HCT116 (cell line): ENCODE measurements around the gene NELL1. TPM values are rescaled to one million over a fixed set of nuclear protein-coding genes. Genes with fewer than 3 reads are reported as not detected.

Source experiments
- ATAC-seq: fragments of 200-7000 bp; cut with Tn5 transposase; 2 replicates; pipeline ENCODE4 v1.9.1; 2020; ENCODE audit warnings: mild to moderate bottlenecking, moderate library complexity
- BruUV-seq: library from RNA; stranded (reverse); fragments of 400-500 nt; replicated peaks from 2 replicates; lab custom pipeline; 2021; lab: Mats Ljungman, UMichigan
- CTCF ChIA-PET: fragments of 300-600 bp; sonication (Branson Sonifier 250); formaldehyde crosslinking; loops from one replicate; lab custom pipeline; 2021; ENCODE audit warnings: antibody characterized with exemption; lab: Charles Lee
- POLR2A ChIA-PET: fragments of 300-600, 350-600 bp; sonication (Branson Sonifier 250); formaldehyde crosslinking; loops from one replicate; lab custom pipeline; 2021; ENCODE audit warnings: antibody characterized with exemption; lab: Charles Lee
- RAD21 ChIA-PET, 2 experiments: fragments of 300-600 bp; sonication (Branson Sonifier 250); formaldehyde crosslinking; loops; one replicate each; lab custom pipeline; 2023; ENCODE audit warnings: low total read pairs in 2 of 2; ENCODE audit not compliant: uncharacterized antibody in 2 of 2, unreplicated experiment in 2 of 2, low non-redundant PET in 1 of 2; lab: Charles Lee
- DNase-seq: peaks from one replicate; pipeline ENCODE4 v3.0.0-alpha.2; 2010; ENCODE audit warnings: low read depth, low spot score
- H2AFZ ChIP-seq: fragments of 200-600 bp; shearing (Covaris generic), sonication (generic); 2 replicates; pipeline ENCODE4 v1.6.1; 2017; ENCODE audit warnings: low read depth, mixed run types, mixed read lengths, antibody characterized with exemption, low read length; ENCODE audit not compliant: poor library complexity, severe bottlenecking
- H3K27ac ChIP-seq: 2 replicates; pipeline ENCODE4 v1.5.1; 2012; ENCODE audit warnings: low read depth, low read length
- H3K27me3 ChIP-seq: fragments of 200-600 bp; sonication (generic); 2 replicates; pipeline ENCODE4 v1.6.1; 2016; ENCODE audit warnings: mixed run types, low read length, mixed read lengths; ENCODE audit not compliant: insufficient read depth
- H3K36me3 ChIP-seq, 2 experiments: fragments of 200-500 bp in 1 of 2; fragments of 200-600 bp in 1 of 2; sonication (Bioruptor generic) in 1 of 2; sonication (generic) in 1 of 2; 2 replicates each; pipeline versions ENCODE4 v1.5.1 to v1.6.1; 2014 to 2016; ENCODE audit warnings: low read length in 2 of 2, inconsistent platforms in 1 of 2, mixed read lengths in 1 of 2, mixed run types in 1 of 2; ENCODE audit not compliant: insufficient read depth in 2 of 2, control insufficient read depth in 1 of 2
- H3K4me1 ChIP-seq, 2 experiments: fragments of 200-600 bp in 1 of 2; sonication (generic) in 1 of 2; 2 replicates each; pipeline versions ENCODE4 v1.5.1 to v1.6.1; 2012 to 2017; ENCODE audit warnings: low read length in 2 of 2, inconsistent platforms in 1 of 2, mild to moderate bottlenecking in 1 of 2, mixed read lengths in 1 of 2, mixed run types in 1 of 2, moderate library complexity in 1 of 2; ENCODE audit not compliant: insufficient read depth in 2 of 2, control insufficient read depth in 1 of 2
- H3K4me2 ChIP-seq: fragments of 200-600 bp; sonication (generic); 2 replicates; pipeline ENCODE4 v1.6.1; 2017; ENCODE audit warnings: mixed run types, low read length, mixed read lengths
- H3K4me3 ChIP-seq, 2 experiments: fragments of 200-600 bp in 1 of 2; sonication (generic) in 1 of 2; replicated peaks in 1 of 2; 2 replicates each; pipeline ENCODE4 v1.5.1; 2011 to 2016; ENCODE audit warnings: low read length in 2 of 2, control low read depth in 1 of 2, low read depth in 1 of 2, mild to moderate bottlenecking in 1 of 2, mixed read lengths in 1 of 2, mixed run types in 1 of 2
- H3K79me2 ChIP-seq: fragments of 200-600 bp; sonication (generic); 2 replicates; pipeline ENCODE4 v1.6.1; 2017; ENCODE audit warnings: mild to moderate bottlenecking, mixed run types, low read length, moderate library complexity, mixed read lengths; ENCODE audit not compliant: insufficient read depth
- H3K9ac ChIP-seq: fragments of 200-600 bp; sonication (generic); 2 replicates; pipeline ENCODE4 v1.6.1; 2016; ENCODE audit warnings: low read length, mixed read lengths
- H3K9me2 ChIP-seq: fragments of 200-600 bp; sonication (generic), shearing (Covaris generic); 2 replicates; pipeline ENCODE4 v1.6.1; 2017; ENCODE audit warnings: mixed run types, mild to moderate bottlenecking, moderate library complexity; ENCODE audit not compliant: insufficient read depth
- H3K9me3 ChIP-seq, 2 experiments: fragments of 200-500 bp in 1 of 2; fragments of 200-600 bp in 1 of 2; sonication (Bioruptor generic) in 1 of 2; sonication (generic) in 1 of 2; 2 replicates each; pipeline ENCODE4 v1.6.1; 2014 to 2017; ENCODE audit warnings: low read length in 2 of 2, mixed read lengths in 2 of 2, inconsistent platforms in 1 of 2, low read depth in 1 of 2, mild to moderate bottlenecking in 1 of 2, mixed run types in 1 of 2, moderate library complexity in 1 of 2; ENCODE audit not compliant: control insufficient read depth in 1 of 2, insufficient read depth in 1 of 2
- H4K20me1 ChIP-seq: fragments of 200-600 bp; sonication (generic), shearing (Covaris generic); 2 replicates; pipeline ENCODE4 v1.6.1; 2017; ENCODE audit warnings: mixed run types, mild to moderate bottlenecking, moderate library complexity; ENCODE audit not compliant: insufficient read depth
- CBX3 ChIP-seq: IDR thresholded peaks from 2 replicates; pipeline ENCODE4 v1.6.1; 2012; ENCODE audit warnings: low read depth
- CEBPB ChIP-seq: IDR thresholded peaks from 2 replicates; pipeline ENCODE4 v1.6.1; 2012; ENCODE audit warnings: low read depth
- CTCF ChIP-seq, 3 experiments: fragments of 200-600 bp in 1 of 3; sonication (generic) in 1 of 3; IDR thresholded peaks in 2 of 3; conservative IDR thresholded peaks in 1 of 3; 2 replicates each; pipeline ENCODE4 v1.5.1; 2012 to 2017; ENCODE audit warnings: low read depth in 2 of 3, low read length in 2 of 3, antibody characterized with exemption in 1 of 3, borderline replicate concordance in 1 of 3, control low read depth in 1 of 3, mild to moderate bottlenecking in 1 of 3, mixed read lengths in 1 of 3, mixed run types in 1 of 3, moderate library complexity in 1 of 3; ENCODE audit not compliant: insufficient read depth in 1 of 3
- EGR1 ChIP-seq: IDR thresholded peaks from 2 replicates; pipeline ENCODE4 v1.6.1; 2012; ENCODE audit warnings: low read depth
- ELF1 ChIP-seq: IDR thresholded peaks from 2 replicates; pipeline ENCODE4 v1.6.1; 2012; ENCODE audit warnings: low read depth, borderline replicate concordance
- EZH2phosphoT487 ChIP-seq: fragments of 200-600 bp; IDR thresholded peaks from 2 replicates; pipeline ENCODE4 v1.6.1; 2018; ENCODE audit warnings: antibody characterized with exemption, borderline replicate concordance
- JUND ChIP-seq: IDR thresholded peaks from 2 replicates; pipeline ENCODE4 v1.6.1; 2012
- POLR2AphosphoS5 ChIP-seq: IDR thresholded peaks from 2 replicates; pipeline ENCODE4 v1.6.1; 2011; ENCODE audit warnings: mild to moderate bottlenecking, low read depth, low read length, moderate library complexity
- RAD21 ChIP-seq: IDR thresholded peaks from 2 replicates; pipeline ENCODE4 v1.6.1; 2012; ENCODE audit warnings: low read depth, mild to moderate bottlenecking
- SIN3A ChIP-seq: IDR thresholded peaks from 2 replicates; pipeline ENCODE4 v1.6.1; 2012; ENCODE audit warnings: low read depth
- TCF7L2 ChIP-seq: IDR thresholded peaks from 2 replicates; pipeline ENCODE4 v1.7.0; 2011; ENCODE audit warnings: borderline replicate concordance, inconsistent platforms; ENCODE audit not compliant: insufficient read depth, insufficient read length; ENCODE audit errors: extremely low read depth
- ZBTB33 ChIP-seq: IDR thresholded peaks from 2 replicates; pipeline ENCODE4 v1.6.1; 2011; ENCODE audit warnings: mild to moderate bottlenecking, low read length, moderate library complexity; ENCODE audit not compliant: insufficient replicate concordance; ENCODE audit errors: extremely low read depth
- ZFX ChIP-seq: fragments of 450-650 bp; IDR thresholded peaks from 2 replicates; pipeline ENCODE4 v1.6.1; 2017
- intact Hi-C: fragments of 100-400 bp; cut with micrococcal nuclease; formaldehyde crosslinking; loops from 2 replicates; pipeline ENCODE4 v1.10.0; 2022
- total RNA-seq: library from RNA; stranded (reverse); gene quantifications from one replicate; pipeline ENCODE4 v1.2.1, GENCODE V29; 2021; ENCODE audit not compliant: unreplicated experiment
- TF ChIP-seq, protein P1 (sequence below): IDR thresholded peaks from 2 replicates; pipeline ENCODE4 v1.6.1; 2012

The NELL1 gene
- total RNA-seq, 1 experiment from 2014 or later = not detected

DNA sequence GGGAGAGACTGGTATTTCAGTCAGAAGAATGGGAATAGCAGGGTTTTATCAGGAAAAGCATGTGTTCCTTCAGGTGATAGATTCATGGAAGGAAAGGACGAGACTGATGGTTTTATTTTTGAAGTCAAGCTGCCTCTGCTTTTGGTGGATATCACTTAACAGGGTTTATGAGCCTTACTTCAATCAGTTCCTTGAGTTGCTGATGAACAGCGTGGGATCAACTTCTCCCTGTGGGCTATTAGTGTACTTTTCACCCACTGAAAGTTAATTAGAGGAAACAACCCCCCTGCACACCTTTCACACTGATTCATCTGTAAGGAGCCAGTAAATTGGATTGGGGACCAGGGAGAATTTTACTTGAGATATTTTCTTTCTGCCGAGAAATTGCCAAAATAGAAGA lies 479.0 kb downstream of the NELL1 start:
- CTCF ChIA-PET = no interaction called here
- RAD21 ChIA-PET = no interaction called here
- no TSS peak for BruUV-seq
- Histone ChIP-seq H2AFZ (no peak overlapping the region), H3K79me2 (no peaks in the 10 kb centered on the region), H3K36me3 (no peaks in the 10 kb centered on the region), H3K4me2 (no peak overlapping the region), H3K9me2 (no peaks in the 10 kb centered on the region), H4K20me1 (no peaks in the 10 kb centered on the region), H3K9me3 (peaks cover 11 to 16% of the 10 kb centered on the region in 2 experiments; a peak in 2 of 4 replicates), H3K4me1 (no peaks in the 10 kb centered on the region), H3K27me3 (no peaks in the 10 kb centered on the region), H3K4me3 (no peak overlapping the region), H3K9ac (no peak overlapping the region), H3K27ac (no peak overlapping the region)
- intact Hi-C loops = no loop called here
- ATAC-seq (no peak), DNase-seq (no peak)
- POLR2A ChIA-PET = no interaction called here
- TF ChIP-seq SIN3A (no peak), CTCF (IDR thresholded peaks at IDR 0.05 in 2 of 3, conservative IDR thresholded peaks at IDR 0.05 in 1 of 3; ENCODE audit: borderline replicate concordance in 1 of 3, insufficient read depth in 1 of 3, low read depth in 2 of 3, low read length in 2 of 3) (no peak), CBX3 (no peak), POLR2AphosphoS5 (no peak), ELF1 (no peak)
- TF ChIP-seq, protein P1, sequence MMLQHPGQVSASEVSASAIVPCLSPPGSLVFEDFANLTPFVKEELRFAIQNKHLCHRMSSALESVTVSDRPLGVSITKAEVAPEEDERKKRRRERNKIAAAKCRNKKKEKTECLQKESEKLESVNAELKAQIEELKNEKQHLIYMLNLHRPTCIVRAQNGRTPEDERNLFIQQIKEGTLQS = no peak

- H3K4me3 ChIP-seq = no peak overlapping the region
- POLR2A ChIA-PET = no interaction called here
- no peak overlapping the region for H3K27ac ChIP-seq
- no peaks in the 10 kb centered on the region for H3K36me3 ChIP-seq
- ATAC-seq = no peak
- no peaks in the 10 kb centered on the region for H3K27me3 ChIP-seq
- H3K9ac ChIP-seq = no peak overlapping the region
- no peak overlapping the region for H2AFZ ChIP-seq
- RAD21 ChIA-PET = no interaction called here
- H3K4me1 ChIP-seq = no peaks in the 10 kb centered on the region
- H3K4me2 ChIP-seq = no peak overlapping the region
- no peaks in the 10 kb centered on the region for H3K79me2 ChIP-seq
- H3K9me3 ChIP-seq = peaks cover 6 to 17% of the 10 kb centered on the region in 2 experiments; a peak in 2 of 4 replicates
- TF ChIP-seq CTCF (IDR thresholded peaks at IDR 0.05 in 2 of 3, conservative IDR thresholded peaks at IDR 0.05 in 1 of 3; ENCODE audit: borderline replicate concordance in 1 of 3, insufficient read depth in 1 of 3, low read depth in 2 of 3, low read length in 2 of 3) = no peak
- TF ChIP-seq EZH2phosphoT487 = no peak
- no peak for TF ChIP-seq POLR2AphosphoS5
- no peak for TF ChIP-seq TCF7L2
- no peak for TF ChIP-seq ZFX
- no peak for TF ChIP-seq CEBPB
- no peak for TF ChIP-seq EGR1
- no peak for TF ChIP-seq ZBTB33
- TF ChIP-seq JUND = no peak
- TF ChIP-seq RAD21 = no peak
- CTCF ChIA-PET = no interaction called here
- intact Hi-C loops = no loop called here
- no peaks in the 10 kb centered on the region for H4K20me1 ChIP-seq
- no peaks in the 10 kb centered on the region for H3K9me2 ChIP-seq
- BruUV-seq = no TSS peak
- no peak for DNase-seq
These were observed 490.8 kb downstream of the NELL1 start for GRCh38 chr11:21160140-21160539.
